ENCODE results near the gene ANO7. TPM values are rescaled to one million over a fixed set of nuclear protein-coding genes. Genes with fewer than 3 reads are reported as not detected.

Gene ANO7
- total RNA-seq, 4 donors from 2014 or later = 0.10 to 0.62 (median 0.24) TPM

DNA sequence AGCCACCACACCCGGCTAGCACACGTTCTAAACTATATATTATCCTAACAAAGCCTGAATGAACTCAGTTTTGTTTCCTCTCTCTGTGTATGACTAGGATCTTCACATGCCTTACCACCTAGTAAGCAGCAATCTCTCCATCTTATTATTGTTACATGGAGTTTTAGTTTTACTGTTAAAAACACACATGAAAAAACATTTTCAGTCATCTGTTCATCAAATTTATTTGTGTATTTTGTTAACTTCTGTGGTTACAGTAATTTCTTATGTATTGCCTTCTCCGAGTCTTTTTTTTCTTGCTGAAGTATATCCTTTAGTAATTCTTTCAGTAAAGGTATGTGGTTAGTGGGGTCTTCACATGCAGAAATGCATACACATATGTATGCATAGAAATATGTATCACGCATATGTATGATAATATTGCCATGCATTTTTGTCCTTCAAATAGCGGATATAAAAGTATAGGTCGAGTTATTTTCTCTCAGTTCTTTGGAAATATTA is 31.4 kb downstream of the ANO7 start:
- Histone ChIP-seq H3K36me3 (no peaks in the 10 kb centered on the region), H3K9me3 (no peaks in the 10 kb centered on the region), H3K27me3 (no peaks in the 10 kb centered on the region), H3K27ac (no peak overlapping the region), H3K4me3 (no peak overlapping the region), H3K4me1 (peaks cover 4 to 16% of the 10 kb centered on the region in 2 donors)
- intact Hi-C loops (cut with DNase I; ENCODE audit: low total_unique reads) (loop anchor here (2.0 to 10.0 kb wide), 6 partner anchors 52 to 658 kb away; partner anchors contain the start of genes DUSP28, FARP2, HDLBP and MTERF4), in situ Hi-C loops (cut with MboI; ENCODE audit: low sequenced_read_pairs in 4 of 4) (no loop called here)
- DNase-seq (no peak), ATAC-seq (no peak)
- no peak for TF ChIP-seq POLR2A (IDR thresholded peaks at IDR 0.05)
- TF ChIP-seq, protein P1, sequence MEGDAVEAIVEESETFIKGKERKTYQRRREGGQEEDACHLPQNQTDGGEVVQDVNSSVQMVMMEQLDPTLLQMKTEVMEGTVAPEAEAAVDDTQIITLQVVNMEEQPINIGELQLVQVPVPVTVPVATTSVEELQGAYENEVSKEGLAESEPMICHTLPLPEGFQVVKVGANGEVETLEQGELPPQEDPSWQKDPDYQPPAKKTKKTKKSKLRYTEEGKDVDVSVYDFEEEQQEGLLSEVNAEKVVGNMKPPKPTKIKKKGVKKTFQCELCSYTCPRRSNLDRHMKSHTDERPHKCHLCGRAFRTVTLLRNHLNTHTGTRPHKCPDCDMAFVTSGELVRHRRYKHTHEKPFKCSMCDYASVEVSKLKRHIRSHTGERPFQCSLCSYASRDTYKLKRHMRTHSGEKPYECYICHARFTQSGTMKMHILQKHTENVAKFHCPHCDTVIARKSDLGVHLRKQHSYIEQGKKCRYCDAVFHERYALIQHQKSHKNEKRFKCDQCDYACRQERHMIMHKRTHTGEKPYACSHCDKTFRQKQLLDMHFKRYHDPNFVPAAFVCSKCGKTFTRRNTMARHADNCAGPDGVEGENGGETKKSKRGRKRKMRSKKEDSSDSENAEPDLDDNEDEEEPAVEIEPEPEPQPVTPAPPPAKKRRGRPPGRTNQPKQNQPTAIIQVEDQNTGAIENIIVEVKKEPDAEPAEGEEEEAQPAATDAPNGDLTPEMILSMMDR (IDR thresholded peaks at IDR 0.05 in 4 of 5, conservative IDR thresholded peaks at IDR 0.05 in 1 of 5) = no peak

DNA sequence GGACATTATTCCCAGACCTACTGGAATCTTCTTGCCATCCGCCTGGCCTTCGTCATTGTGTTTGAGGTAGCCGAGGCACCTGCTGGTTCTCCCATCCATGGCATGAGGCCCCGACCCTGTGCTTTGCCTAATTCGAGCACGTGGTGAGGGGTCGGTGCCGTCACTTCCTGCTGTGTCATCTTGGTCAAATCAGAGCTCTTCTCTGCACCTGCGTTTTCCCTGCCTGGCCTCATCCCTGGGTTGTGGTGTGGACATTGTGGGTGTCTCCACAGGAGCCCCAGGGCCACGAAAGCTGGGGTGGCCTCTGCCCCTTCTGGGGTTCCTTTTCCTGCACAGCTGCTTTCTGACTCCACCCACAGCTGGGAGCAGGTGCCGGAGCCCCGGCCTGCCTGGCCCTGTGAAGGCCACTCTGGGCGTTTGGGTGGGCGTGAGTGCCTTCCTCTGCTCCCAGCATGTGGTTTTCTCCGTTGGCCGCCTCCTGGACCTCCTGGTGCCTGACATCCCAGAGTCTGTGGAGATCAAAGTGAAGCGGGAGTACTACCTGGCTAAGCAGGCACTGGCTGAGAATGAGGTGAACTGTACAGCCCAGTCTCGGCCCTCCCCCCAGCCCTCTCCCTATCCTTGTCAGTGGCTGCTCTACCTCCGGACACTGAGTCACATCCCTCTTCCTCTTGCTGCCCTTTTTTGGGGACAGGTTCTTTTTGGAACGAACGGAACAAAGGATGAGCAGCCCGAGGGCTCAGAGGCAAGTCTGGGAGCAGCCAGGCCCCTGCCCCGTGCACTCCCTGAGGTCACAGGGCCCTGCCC is 34.9 kb downstream of the ANO7 start:
- no peaks in the 10 kb centered on the region for H3K27me3 ChIP-seq
- peaks cover 4 to 8% of the 10 kb centered on the region in 2 donors for H3K4me1 ChIP-seq
- in situ Hi-C loops (cut with MboI; ENCODE audit: low sequenced_read_pairs in 4 of 4) (no loop called here), intact Hi-C loops (cut with DNase I; ENCODE audit: low total_unique reads) (no loop called here)
- DNase-seq (no peak), ATAC-seq (peak in 1 of 2 donors; percentile 31)
- no peaks in the 10 kb centered on the region for H3K9me3 ChIP-seq
- no peak overlapping the region for H3K27ac ChIP-seq
- peaks cover 0 to 27% of the 10 kb centered on the region in 2 donors for H3K36me3 ChIP-seq
- TF ChIP-seq, protein P1 (IDR thresholded peaks at IDR 0.05 in 4 of 5, conservative IDR thresholded peaks at IDR 0.05 in 1 of 5) = no peak
- no peak for TF ChIP-seq POLR2A (IDR thresholded peaks at IDR 0.05)
- no peak overlapping the region for H3K4me3 ChIP-seq

DNA sequence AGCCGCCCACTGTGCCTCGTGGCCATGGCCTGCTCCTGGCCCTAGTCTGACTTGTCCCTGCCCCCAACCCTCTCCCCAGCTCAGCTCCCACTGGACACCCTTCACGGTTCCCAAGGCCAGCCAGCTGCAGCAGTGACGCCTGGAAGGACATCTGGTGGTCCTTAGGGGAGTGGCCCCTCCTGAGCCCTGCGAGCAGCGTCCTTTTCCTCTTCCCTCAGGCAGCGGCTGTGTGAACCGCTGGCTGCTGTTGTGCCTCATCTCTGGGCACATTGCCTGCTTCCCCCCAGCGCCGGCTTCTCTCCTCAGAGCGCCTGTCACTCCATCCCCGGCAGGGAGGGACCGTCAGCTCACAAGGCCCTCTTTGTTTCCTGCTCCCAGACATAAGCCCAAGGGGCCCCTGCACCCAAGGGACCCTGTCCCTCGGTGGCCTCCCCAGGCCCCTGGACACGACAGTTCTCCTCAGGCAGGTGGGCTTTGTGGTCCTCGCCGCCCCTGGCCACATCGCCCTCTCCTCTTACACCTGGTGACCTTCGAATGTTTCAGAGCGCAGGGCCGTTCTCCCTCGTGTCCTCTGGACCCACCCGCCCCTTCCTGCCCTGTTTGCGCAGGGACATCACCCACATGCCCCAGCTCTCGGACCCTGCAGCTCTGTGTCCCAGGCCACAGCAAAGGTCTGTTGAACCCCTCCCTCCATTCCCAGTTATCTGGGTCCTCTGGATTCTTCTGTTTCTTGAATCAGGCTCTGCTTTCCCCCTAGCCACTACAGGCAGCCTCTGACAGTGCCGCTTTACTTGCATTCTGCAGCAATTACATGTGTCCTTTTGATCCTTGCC is 35.8 kb downstream of the ANO7 start:
- in situ Hi-C loops (cut with MboI; ENCODE audit: low sequenced_read_pairs in 4 of 4) (no loop called here), intact Hi-C loops (cut with DNase I; ENCODE audit: low total_unique reads) (no loop called here)
- no peaks in the 10 kb centered on the region for H3K27me3 ChIP-seq
- H3K36me3 ChIP-seq = peaks cover 0 to 35% of the 10 kb centered on the region in 2 donors
- no peak overlapping the region for H3K4me3 ChIP-seq
- no peak overlapping the region for H3K27ac ChIP-seq
- TF ChIP-seq POLR2A (IDR thresholded peaks at IDR 0.05) = no peak
- TF ChIP-seq, protein P1 (IDR thresholded peaks at IDR 0.05 in 4 of 5, conservative IDR thresholded peaks at IDR 0.05 in 1 of 5) = no peak
- H3K9me3 ChIP-seq = no peaks in the 10 kb centered on the region
- ATAC-seq (peak in 1 of 2 donors; percentile 21), DNase-seq (no peak)
- peaks cover 0 to under 1% of the 10 kb centered on the region in 2 donors for H3K4me1 ChIP-seq

DNA sequence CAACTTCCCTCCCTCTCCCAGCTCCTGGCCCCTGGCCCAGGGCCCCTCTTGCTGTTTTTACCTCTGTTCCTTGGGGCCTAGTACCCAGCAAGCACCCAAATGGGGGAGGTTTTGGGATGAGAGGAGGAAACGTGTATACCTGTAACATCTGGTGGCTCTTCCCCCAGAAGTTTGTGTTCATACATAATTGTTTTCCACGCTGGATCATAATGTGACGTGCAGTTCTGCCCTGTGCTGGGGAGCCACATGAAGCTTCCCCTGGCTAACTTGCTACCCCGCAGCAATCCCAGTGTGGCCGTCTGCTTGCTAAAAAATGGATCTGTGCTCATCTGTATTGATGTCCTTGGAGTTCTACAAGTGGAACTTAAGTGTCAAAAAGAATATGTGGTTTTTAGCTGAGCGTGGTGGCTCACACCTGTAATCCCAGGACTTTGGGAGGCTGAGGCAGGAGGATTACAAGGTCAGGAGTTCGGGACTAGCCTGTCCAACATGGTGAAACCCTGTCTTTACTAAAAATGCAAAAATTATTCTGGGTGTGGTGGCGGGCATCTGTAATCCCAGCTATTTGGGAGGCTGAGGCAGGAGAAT is 36.5 kb downstream of the ANO7 start:
- in situ Hi-C loops (cut with MboI; ENCODE audit: low sequenced_read_pairs in 4 of 4) (no loop called here), intact Hi-C loops (cut with DNase I; ENCODE audit: low total_unique reads) (no loop called here)
- Histone ChIP-seq H3K9me3 (no peaks in the 10 kb centered on the region), H3K4me1 (no peaks in the 10 kb centered on the region), H3K36me3 (peaks cover 0 to 42% of the 10 kb centered on the region in 2 donors), H3K27me3 (no peaks in the 10 kb centered on the region), H3K27ac (no peak overlapping the region), H3K4me3 (no peak overlapping the region)
- DNase-seq (no peak), ATAC-seq (no peak)
- TF ChIP-seq, protein P1 (IDR thresholded peaks at IDR 0.05 in 4 of 5, conservative IDR thresholded peaks at IDR 0.05 in 1 of 5) = no peak
- no peak for TF ChIP-seq POLR2A (IDR thresholded peaks at IDR 0.05)

Data from gastrocnemius medialis (tissue), 4 donors.